HG03439 (cell line): Measurements from ENCODE around the gene DPH6.
A peak's percentile ranks its signal among the peaks of the same experiment; 100 is the strongest.
"Not testable (repeated sequence)": the region's sequence is repeated elsewhere in the genome, so short reads cannot be mapped to it uniquely, and the experiment has no call there.

ENCODE experiments used
- ATAC-seq: cut with Tn5 transposase; IDR thresholded peaks from one replicate; pipeline ENCODE4 v1.9.1; 2021; ENCODE audit warnings: mild to moderate bottlenecking, moderate library complexity; ENCODE audit not compliant: unreplicated experiment

Gene DPH6, protein sequence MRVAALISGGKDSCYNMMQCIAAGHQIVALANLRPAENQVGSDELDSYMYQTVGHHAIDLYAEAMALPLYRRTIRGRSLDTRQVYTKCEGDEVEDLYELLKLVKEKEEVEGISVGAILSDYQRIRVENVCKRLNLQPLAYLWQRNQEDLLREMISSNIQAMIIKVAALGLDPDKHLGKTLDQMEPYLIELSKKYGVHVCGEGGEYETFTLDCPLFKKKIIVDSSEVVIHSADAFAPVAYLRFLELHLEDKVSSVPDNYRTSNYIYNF

DNA sequence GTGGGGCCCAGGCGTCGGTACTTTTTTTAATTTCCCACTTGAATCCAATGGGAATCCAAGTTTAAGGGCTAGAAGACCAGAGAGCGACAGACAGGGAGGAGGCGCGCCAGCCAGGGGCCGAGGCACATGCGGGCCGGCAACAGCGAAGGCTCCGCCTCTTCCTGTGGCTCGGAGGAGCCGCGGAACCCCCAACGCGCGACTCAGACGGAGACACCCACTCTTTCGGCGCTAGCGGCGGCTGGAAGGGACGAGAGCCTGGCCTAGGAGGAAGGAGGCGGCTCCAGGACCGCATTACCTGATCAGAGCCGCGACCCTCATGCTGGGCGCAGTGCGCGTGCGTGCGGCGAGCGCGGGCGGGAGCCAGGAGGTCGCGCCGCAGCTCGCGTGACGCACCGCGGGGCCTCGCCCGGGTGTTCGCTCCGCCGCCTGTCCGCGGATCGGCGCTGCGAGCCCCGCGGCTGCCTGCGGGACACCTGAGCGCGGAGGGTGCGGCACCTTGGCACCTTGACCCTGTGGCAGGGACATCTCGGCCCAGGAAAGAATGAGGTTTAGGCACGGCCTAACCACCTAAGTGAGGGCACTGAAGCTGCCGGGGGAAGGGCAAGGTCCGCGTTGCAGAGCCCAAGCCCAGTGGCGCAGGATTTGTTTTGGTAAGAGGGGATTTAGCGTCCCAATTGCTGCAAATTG is at the start of gene DPH6:
Gene DPH6 (minus strand): TSS at position 342 of the 687 bp plus-strand sequence. CDS start 24 bp downstream, at position 318.
- peak; percentile 88 for ATAC-seq

DNA sequence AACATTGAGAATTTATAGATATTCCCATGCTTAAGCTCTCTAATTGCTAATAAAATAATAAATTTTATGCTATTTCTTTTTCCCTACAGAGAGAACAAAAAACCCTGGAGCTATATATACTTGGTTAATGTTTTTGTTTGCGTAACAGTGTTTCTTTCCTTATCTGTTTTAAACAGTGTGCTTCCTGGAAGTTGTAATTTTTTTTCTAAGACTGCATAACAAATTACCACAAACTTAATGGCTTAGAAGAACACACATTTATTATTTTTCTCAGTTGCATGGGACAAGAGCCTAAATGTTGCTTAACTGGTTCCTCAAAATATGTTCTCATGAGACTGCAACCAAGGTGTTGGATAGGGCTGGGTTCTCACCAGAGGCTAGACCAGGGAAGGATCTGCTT is 49.7 kb upstream of the DPH6 start:
- no peak for ATAC-seq

DNA sequence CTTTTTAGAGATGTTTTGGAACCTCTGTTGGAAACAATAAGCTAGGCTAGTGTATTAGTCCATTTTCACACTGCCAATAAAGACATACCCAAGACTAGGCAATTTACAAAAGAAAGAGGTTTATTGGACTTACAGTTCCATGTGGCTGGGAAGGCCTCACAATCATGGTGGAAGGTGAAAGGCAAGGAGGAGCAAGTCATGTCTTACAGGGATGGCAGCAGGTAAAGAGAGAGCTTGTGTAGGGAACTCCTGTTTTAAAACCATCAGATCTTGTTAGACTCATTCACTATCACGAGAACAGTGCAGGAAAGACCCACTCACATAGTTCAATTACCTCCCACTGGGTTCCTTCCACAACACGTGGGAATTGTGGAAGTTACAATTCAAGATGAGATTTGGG is 46.0 kb upstream of the DPH6 start:
- ATAC-seq, result not testable (repeated sequence)

DNA sequence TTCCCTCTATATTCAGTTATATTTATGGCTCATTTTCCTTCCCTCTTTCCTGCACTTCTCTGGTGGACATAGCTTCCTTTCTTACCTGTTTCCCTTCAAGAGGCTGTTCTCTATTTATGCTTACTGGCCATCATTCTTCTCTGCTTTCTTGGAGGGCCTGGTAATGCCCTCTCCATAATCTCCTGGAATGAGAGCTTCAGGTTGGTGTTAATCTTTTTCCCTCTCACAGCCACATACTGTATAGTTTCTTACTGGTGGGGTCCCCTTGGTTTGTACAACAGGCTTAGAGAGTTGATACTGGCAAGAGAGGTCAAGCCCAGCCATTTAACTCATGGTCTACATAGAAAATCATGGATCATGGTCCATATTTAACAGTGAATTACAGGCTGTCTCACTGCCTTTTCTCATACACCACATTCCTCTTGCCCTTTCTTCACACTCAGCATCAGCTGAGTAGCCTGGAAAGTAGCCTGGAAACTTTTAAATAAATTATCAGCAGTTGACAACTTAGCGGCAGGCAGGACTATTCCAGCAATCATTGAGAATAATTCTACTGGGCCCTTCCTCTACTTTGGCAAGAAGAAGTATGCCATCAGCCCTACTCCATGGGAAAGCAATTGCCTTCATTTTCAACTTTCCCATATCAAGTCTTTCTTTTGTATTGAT is 38.0 kb upstream of the DPH6 start:
- no peak for ATAC-seq

DNA sequence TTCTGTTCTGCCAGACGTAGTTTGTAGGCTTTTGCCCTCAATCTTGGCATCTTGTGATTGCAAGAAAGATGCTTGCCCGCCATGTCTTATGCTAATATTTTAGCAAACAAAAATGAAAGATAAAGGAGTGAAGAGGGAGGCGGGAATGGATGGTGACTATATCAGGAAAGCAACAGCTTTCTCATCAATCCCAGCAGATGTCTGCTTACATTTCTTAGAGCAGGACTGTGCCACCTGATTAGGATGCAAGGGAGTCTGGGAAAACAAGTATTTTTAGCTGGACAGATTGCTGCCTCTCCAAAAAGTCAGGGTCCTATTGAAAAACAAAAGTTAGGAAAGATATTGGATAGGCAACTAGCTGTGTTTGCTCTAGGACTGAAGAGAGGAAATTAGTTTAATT is 34.6 kb upstream of the DPH6 start:
- no peak for ATAC-seq

GRCh38 chr15:35567392-35567791 is 21.4 kb upstream of the DPH6 start:
- ATAC-seq, result no peak

GRCh38 chr15:35566991-35567390 is 21.0 kb upstream of the DPH6 start:
- no peak for ATAC-seq

DNA sequence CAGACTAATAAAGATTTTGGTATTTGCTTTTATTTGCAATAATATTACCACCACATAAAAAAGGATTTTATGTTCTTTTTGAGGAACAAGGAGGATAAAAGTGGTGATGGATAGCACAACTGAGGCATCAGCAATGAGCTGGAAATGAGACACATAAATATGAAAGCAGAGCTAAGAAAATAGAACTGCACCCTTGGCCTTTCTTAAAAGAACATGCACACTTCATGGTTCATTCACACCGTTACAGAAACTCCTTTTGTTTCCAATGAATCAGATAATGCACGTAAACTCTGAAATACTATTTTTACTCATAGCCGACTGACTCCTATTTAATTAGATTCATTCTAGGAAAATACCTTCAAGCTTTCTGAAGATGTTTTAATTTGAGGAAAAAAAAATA is 19.9 kb upstream of the DPH6 start:
- ATAC-seq, result no peak

- no peak for ATAC-seq
These were observed 16.7 kb upstream of the DPH6 start for GRCh38 chr15:35562641-35563040.

DNA sequence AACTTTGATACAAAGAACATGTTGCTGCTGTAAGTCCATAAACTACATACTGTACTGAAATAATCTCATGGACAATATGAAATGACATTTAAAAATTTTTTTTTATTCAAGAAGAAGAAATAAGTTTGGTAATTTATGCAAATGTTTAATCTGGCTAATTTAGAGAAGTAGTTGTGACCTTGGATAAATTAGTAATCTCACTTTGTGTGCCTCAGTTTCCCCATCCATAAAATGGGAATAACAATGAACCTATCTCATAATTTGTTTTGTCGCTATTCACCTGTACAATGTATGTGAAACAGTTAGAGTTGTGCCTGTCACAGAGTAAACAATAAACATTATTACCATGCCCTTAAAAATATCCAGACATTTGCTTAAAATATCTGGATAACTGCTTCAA is 15.3 kb upstream of the DPH6 start:
- no peak for ATAC-seq

GRCh38 chr15:35560870-35561269 is 14.9 kb upstream of the DPH6 start:
- ATAC-seq, result no peak

GRCh38 chr15:35560258-35560657 is 14.3 kb upstream of the DPH6 start:
- ATAC-seq, result no peak

DNA sequence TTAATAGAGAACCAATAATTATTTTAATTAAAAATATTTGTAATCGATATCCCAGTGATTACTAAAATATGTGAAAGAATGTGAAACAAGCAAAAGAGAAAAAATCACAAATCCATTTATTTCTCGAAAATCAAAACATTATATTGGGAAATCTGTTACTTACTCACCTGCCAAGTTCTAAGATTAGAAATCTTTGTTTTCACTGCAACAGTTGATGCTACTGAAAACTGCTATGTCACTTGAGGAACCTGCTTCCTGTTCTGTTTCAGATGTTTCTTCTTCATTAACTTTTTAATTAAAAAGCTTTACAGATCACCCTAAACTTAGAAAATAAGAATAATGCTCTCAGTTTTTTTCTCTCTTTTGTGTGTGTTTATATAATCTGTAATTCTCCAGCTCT is 13.7 kb upstream of the DPH6 start:
- ATAC-seq, result no peak

DNA sequence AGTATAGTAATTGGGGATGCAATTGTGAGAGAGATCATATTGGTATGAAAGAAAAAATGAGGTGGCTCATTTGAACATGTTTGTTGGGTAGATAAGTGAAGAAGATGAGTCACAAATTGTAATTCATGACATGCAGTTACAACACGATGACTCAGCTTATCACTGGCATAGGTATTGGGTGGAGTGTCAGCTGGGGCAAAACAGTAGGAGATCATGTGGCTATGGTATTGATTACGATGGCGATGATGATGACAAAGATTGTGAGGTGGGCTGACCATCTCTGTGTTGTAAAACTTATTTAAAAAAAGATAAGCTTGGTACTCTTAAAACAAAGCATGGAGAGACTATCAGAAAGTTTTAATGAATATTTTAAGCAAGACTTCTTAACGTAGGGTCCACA is 11.6 kb upstream of the DPH6 start:
- no peak for ATAC-seq

- ATAC-seq, result no peak
These were observed 11.0 kb upstream of the DPH6 start for GRCh38 chr15:35557012-35557411.

GRCh38 chr15:35555244-35555643 is 9.3 kb upstream of the DPH6 start:
- no peak for ATAC-seq

GRCh38 chr15:35550957-35551356 is 5.0 kb upstream of the DPH6 start:
- no peak for ATAC-seq

DNA sequence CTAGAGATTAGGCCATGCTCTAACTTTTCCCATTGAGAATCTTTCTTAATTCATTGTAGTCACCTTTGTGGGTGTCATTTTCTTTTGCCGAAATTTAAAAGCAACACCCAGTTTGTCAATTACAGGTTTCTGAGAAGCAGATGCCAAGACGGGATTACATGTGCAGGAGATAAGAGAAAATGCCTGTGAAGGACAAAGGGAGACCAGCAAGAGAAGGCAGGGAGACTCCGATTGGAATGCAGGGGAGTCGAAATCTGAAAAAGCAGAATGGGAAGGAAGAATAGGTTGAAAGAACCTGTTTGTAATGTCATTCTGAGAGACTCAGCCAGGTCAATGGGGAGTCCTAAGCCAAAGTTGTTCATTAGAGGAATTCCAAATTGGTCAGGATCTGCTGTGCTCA is 3.6 kb upstream of the DPH6 start:
- ATAC-seq, result no peak

- no peak for ATAC-seq
These were observed 2.5 kb upstream of the DPH6 start for GRCh38 chr15:35548435-35548834.

DNA sequence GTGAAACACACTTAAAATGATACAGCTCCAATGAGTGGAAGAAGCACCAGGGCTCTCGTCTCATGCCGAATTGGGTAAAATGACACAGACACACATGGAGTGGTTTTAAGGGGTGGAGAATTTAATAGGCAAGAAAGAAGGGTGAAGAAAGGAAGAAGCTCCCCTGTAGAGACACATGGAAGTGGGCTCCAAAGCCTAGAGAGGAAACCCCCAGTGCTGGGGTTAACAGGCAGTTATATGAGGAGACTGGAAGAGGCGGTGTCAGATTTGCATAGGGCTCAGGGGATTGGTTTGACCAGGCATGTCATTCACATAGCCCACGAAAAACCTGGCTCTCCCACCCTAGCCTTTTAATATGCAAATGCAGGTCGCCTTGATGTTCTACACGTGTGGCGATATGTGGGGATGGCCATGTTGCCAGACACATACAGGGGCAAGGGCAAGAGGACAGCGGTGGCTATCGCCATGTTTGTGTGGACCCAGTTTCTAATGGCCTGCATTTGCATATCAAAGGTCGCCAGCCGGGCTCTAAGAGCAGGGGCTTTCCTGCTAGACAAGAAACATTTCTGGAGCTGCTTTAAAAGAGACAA is 1.9 kb upstream of the DPH6 start:
- ATAC-seq, result no peak

GRCh38 chr15:35546511-35547381 is 781 bp upstream of the DPH6 start:
- peak; percentile 27 for ATAC-seq
